Non-pigmented ciliary epithelial cell (primary cell): ENCODE measurements around the gene PTPRR.
"Not testable (repeated sequence)": the region's sequence is repeated elsewhere in the genome, so short reads cannot be mapped to it uniquely, and the experiment has no call there.

ENCODE experiments used
- DNase-seq: peaks from one replicate; pipeline ENCODE4 v3.0.0-alpha.2; 2010; ENCODE audit warnings: low read depth

PTPRR gene

GRCh38 chr12:70840656-70841350 is 79.7 kb downstream of the PTPRR start:
- no peak for DNase-seq

GRCh38 chr12:70839544-70839943 is 81.0 kb downstream of the PTPRR start:
- DNase-seq = no peak

GRCh38 chr12:70838127-70838526 is 82.4 kb downstream of the PTPRR start:
- no peak for DNase-seq

GRCh38 chr12:70837026-70837425 is 83.5 kb downstream of the PTPRR start:
- DNase-seq = no peak

GRCh38 chr12:70835948-70836347 is 84.6 kb downstream of the PTPRR start:
- no peak for DNase-seq

- no peak for DNase-seq
Observed at GRCh38 chr12:70831543-70831942, 89.0 kb downstream of the PTPRR start.

- no peak for DNase-seq
Observed at GRCh38 chr12:70830221-70831061, 90.1 kb downstream of the PTPRR start.

- no peak for DNase-seq
Observed at GRCh38 chr12:70829070-70829469, 91.5 kb downstream of the PTPRR start.

- DNase-seq = no peak
Observed at GRCh38 chr12:70828351-70828750, 92.2 kb downstream of the PTPRR start.

- no peak for DNase-seq
Observed at GRCh38 chr12:70826156-70826555, 94.4 kb downstream of the PTPRR start.

- DNase-seq = no peak
Observed at GRCh38 chr12:70824511-70824910, 96.0 kb downstream of the PTPRR start.

- DNase-seq = no peak
Observed at GRCh38 chr12:70823182-70823976, 97.2 kb downstream of the PTPRR start.

- no peak for DNase-seq
Observed at GRCh38 chr12:70822412-70822811, 98.1 kb downstream of the PTPRR start.

GRCh38 chr12:70815971-70816391 is 104.6 kb downstream of the PTPRR start:
- no peak for DNase-seq

- no peak for DNase-seq
Observed at GRCh38 chr12:70815056-70815455, 105.5 kb downstream of the PTPRR start.

- DNase-seq = no peak
Observed at GRCh38 chr12:70813559-70813958, 107.0 kb downstream of the PTPRR start.

GRCh38 chr12:70812136-70812535 is 108.4 kb downstream of the PTPRR start:
- no peak for DNase-seq

- DNase-seq = no peak
Observed at GRCh38 chr12:70809887-70810286, 110.7 kb downstream of the PTPRR start.

- not testable (repeated sequence) for DNase-seq
Observed at GRCh38 chr12:70807993-70808392, 112.5 kb downstream of the PTPRR start.

GRCh38 chr12:70806827-70807226 is 113.7 kb downstream of the PTPRR start:
- no peak for DNase-seq

GRCh38 chr12:70806043-70806442 is 114.5 kb downstream of the PTPRR start:
- no peak for DNase-seq

- DNase-seq = no peak
Observed at GRCh38 chr12:70798016-70798783, 122.3 kb downstream of the PTPRR start.
